HG03095 (cell line): ENCODE data around the gene PPP2R5B.
A peak's percentile ranks its signal among the peaks of the same experiment; 100 is the strongest.

ENCODE experiments used
- ATAC-seq: cut with Tn5 transposase; IDR thresholded peaks from one replicate; pipeline ENCODE4 v1.9.1; 2021; ENCODE audit warnings: moderate library complexity; ENCODE audit not compliant: unreplicated experiment

Gene PPP2R5B

GRCh38 chr11:64906314-64906635 is 18.2 kb upstream of the PPP2R5B start:
- no peak for ATAC-seq

DNA sequence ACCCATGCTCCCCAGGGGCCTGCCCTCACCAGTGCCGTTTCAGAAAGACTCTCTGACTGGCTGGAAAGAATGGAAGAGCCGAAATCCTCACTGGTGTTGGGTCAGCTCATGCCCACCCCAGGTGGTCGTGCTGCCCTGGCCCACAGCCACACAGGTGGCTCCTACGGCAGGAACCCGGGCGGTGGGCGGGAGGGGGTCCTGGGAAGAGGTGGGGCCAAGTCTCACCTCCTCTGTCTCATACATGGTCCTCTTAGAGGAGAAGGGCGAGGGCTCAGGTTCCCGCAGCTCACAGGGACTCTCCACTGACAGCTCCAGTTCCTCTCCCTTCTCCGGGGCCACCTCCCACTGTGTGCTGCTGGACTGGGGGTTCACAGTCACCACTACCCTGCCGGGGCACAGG is 15.7 kb upstream of the PPP2R5B start:
- ATAC-seq, result no peak

- no peak for ATAC-seq
Measured at GRCh38 chr11:64909653-64910343, 14.7 kb upstream of the PPP2R5B start.

- no peak for ATAC-seq
Measured at GRCh38 chr11:64910451-64911093, 13.9 kb upstream of the PPP2R5B start.

GRCh38 chr11:64911142-64911541 is 13.3 kb upstream of the PPP2R5B start:
- ATAC-seq, result no peak

GRCh38 chr11:64911689-64912088 is 12.8 kb upstream of the PPP2R5B start:
- no peak for ATAC-seq

DNA sequence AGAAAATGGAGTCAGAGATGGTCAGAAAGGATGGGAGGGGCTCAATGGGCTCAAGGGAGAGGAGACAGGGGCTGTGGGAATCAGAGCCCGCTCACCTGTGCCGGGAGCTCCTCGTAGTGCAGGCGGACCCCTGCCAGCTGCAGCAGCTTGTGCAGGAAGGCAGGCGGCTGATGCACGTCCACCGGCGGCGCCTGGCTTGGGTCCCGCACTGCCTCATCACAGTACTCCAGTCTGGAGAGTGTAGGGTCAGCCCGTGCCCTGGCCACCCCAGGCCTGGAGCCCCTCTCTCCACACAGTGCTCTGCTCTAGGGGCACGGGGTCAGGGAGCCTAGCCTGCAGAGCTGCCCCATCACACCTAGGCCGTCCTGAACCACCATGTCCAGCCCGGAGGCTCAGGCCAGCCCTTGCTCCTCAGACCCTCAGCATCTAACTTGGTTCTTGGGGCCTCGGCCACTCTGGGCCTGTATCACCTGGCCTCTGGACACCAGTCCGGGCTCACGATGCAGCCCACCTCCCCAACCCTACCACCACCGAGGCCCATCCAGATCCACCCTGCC is 11.2 kb upstream of the PPP2R5B start:
- ATAC-seq, result no peak

DNA sequence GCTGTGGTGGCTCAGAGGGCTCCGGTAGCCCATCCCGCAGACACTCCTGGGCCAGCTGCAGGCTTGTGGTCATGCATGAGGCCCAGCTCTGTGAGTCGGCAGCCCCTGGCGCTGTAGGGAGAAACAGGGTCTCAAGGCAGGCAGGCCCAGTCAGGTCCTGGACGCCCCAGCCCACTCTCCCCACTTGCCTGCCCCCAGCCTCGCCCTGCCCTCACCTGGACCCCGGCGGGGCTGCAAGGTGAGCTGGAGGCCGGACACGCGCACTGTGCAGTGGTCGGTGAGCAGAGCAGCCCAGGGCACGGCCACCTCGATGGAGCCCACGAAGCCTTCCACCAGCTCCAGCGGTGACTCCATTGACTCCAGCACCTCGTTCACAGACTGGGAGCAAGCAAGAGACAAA is 10.4 kb upstream of the PPP2R5B start:
- no peak for ATAC-seq

- no peak for ATAC-seq
Measured at GRCh38 chr11:64915376-64915887, 9.1 kb upstream of the PPP2R5B start.

GRCh38 chr11:64916040-64916774 is 8.3 kb upstream of the PPP2R5B start:
- no peak for ATAC-seq

- ATAC-seq, result peak; percentile 88
Measured at GRCh38 chr11:64916775-64917662, 7.5 kb upstream of the PPP2R5B start, which contains the start of gene ATG2A. Gene ATG2A, minus strand, starts transcription at chr11:64917209. Its CDS starts 74 bp downstream, at chr11:64917135.

DNA sequence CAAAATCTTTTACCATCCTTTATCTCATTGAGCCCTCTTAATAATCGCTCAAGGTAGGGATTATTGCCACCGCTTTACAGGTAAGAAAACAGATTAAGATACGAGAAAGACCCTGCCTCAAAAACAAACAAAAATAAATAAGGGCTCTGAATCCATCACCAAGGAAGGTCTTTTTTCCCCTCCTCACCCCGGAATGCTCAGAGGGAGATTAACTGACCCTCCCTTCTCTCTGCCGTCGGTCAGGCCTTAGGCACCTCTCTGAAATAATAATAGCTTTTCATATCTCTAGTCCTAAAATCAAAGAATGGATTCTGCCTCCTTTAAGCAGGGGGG is 6.9 kb upstream of the PPP2R5B start:
- ATAC-seq, result no peak

DNA sequence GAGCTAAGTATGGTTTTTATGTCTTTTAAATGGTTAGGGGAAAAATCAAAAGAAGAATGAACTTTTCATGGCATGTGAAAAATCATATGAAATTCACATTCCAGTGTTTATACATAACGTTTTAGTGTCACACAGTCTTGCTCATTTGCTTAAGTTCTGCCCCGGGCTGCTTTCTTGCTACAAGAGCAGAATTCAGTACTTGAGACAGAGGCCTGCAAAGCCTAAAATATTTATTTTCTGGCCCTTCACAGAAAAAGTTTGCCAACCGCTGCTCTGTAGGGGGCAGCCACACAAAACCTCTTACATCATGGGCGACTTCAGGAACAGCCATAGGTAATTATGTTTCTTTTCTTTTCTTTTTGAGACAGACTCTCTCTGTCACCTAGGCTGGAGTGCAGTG is 6.5 kb upstream of the PPP2R5B start:
- no peak for ATAC-seq

GRCh38 chr11:64919627-64920026 is 4.9 kb upstream of the PPP2R5B start:
- ATAC-seq, result no peak

DNA sequence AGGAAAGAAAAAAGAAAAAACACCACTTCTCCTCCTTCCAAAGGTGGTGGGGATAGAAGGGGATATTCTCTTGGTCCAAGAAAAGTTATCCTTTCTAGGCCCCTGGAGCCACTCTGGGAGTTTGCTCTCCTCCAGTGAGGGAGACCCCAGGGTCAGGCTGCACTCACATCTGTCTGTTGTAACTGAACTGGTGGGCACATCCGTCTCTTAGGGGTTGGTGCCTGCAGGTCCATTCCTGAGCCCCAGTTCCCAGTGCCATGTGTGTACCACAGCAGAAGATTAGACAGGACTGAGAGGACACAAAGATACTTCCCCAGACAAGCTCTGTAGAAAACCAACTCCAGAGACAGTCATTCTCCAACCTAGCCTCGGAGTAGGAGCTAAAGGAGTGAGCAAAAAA is 4.4 kb upstream of the PPP2R5B start:
- ATAC-seq, result no peak

GRCh38 chr11:64921384-64921783 is 3.1 kb upstream of the PPP2R5B start:
- no peak for ATAC-seq

DNA sequence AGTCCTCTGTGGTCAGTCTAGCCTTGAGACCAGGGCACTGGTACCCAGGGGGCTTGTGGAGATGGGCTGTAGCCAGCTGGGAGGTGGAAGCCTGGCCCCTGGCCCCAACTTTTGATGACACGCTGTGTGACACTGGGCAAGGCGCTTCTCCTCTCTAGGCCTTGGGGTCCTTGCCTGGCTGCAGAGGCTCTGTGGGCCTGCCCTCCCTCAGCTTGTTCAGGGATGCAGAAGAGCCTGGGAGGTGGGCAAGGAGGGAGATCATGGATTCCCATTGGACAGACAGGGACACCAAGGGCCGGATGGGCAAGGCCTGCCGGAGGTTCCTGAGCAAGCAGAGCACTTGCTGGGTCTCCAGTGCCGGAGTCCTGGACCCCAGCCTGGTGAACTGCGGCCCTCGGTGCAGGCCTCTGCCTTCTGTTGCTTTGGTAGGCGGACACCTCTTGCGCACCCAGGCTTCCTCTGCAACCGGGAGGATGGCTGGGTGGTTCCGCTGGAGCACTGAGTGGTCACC is 1.3 kb upstream of the PPP2R5B start:
- no peak for ATAC-seq

DNA sequence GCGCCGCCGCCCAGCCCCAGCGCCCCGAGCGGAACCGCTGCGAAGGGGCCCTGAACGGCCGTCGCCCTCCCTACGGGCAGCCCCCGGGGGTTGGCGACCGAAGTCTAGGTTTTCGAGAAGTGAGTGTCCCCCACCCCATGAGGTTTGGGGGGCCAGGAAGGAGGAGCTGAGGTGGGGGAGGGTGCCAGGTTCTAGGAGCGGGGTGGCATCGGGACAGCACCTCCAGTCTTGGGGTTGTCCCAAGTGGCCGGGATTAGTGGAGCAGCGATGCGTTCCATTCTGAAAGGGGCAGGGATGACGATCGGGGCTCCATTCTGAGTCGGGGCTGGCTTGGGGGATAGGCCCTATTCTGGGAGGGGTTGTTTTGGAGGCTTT is 408 bp downstream of the PPP2R5B start:
- ATAC-seq, result peak; percentile 2

GRCh38 chr11:64925536-64926436 is 1.3 kb downstream of the PPP2R5B start:
- ATAC-seq, result no peak

- no peak for ATAC-seq
Measured at GRCh38 chr11:64926689-64927088, 2.2 kb downstream of the PPP2R5B start.
